ENCODE measurements around the gene ATP2B3. TPM values are rescaled to one million over a fixed set of nuclear protein-coding genes. Genes with fewer than 3 reads are reported as not detected.

Gene ATP2B3
- total RNA-seq, 2 experiments from 2014 or later = not detected

DNA sequence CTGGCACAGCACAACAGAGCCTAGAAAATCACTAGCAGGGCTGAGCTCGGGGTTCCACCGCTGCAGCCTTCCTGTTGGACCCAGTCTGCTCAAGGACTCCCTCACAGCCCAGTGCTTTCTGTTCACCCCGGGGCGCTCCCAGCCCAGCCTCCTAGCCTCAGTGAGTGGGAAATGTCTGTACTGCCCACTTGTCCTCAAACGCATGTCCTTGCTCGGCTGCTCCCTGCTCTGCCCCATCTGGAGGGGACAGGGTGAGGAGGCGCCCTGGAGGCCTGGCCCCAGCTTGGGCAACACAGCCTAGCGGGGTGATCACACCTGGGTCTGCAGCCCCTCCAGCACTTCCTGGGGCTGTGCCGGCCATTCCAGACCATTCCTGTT, 93.4 kb downstream of the ATP2B3 start:
- POLR2A ChIA-PET = no interaction called here
- TF ChIP-seq, protein P1, sequence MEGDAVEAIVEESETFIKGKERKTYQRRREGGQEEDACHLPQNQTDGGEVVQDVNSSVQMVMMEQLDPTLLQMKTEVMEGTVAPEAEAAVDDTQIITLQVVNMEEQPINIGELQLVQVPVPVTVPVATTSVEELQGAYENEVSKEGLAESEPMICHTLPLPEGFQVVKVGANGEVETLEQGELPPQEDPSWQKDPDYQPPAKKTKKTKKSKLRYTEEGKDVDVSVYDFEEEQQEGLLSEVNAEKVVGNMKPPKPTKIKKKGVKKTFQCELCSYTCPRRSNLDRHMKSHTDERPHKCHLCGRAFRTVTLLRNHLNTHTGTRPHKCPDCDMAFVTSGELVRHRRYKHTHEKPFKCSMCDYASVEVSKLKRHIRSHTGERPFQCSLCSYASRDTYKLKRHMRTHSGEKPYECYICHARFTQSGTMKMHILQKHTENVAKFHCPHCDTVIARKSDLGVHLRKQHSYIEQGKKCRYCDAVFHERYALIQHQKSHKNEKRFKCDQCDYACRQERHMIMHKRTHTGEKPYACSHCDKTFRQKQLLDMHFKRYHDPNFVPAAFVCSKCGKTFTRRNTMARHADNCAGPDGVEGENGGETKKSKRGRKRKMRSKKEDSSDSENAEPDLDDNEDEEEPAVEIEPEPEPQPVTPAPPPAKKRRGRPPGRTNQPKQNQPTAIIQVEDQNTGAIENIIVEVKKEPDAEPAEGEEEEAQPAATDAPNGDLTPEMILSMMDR (IDR thresholded peaks at IDR 0.05) = no peak
- no peak overlapping the region for H3K27ac Mint-ChIP-seq
- H3K4me1 Mint-ChIP-seq (ENCODE audit: low read depth) = peaks cover 6% of the 10 kb centered on the region
- no peaks in the 10 kb centered on the region for H3K9me3 Mint-ChIP-seq
- peak overlapping the region; percentile 60 for H3K4me3 Mint-ChIP-seq
- intact Hi-C loops (cut with micrococcal nuclease) = no loop called here
- DNase-seq (no peak), ATAC-seq (no peak)
- H3K27me3 Mint-ChIP-seq = no peaks in the 10 kb centered on the region
- no peaks in the 10 kb centered on the region for H3K36me3 Mint-ChIP-seq (ENCODE audit: low read depth)
- CTCF ChIA-PET = interaction anchor here (2.8 to 3.0 kb wide), 2 partner anchors 52 to 57 kb away, joined by 21 to 27 read pairs; no protein-coding TSS in a partner anchor

- H3K9me3 Mint-ChIP-seq = no peaks in the 10 kb centered on the region
Measured at GRCh38 chrX:153611298-153612095, 94.1 kb downstream of the ATP2B3 start.

GRCh38 chrX:153612413-153612812, 95.0 kb downstream of the ATP2B3 start:
- Mint-ChIP-seq H3K4me1 (ENCODE audit: low read depth) (peaks cover 6% of the 10 kb centered on the region), H3K9me3 (no peaks in the 10 kb centered on the region), H3K27ac (no peak overlapping the region), H3K4me3 (no peak overlapping the region), H3K36me3 (ENCODE audit: low read depth) (no peaks in the 10 kb centered on the region), H3K27me3 (no peaks in the 10 kb centered on the region)
- ChIA-PET POLR2A (no interaction called here), CTCF (interaction anchor here (2.0 kb wide), 1 partner anchor 56 kb away, joined by 6 read pairs; no protein-coding TSS in a partner anchor)
- TF ChIP-seq, protein P1 (IDR thresholded peaks at IDR 0.05) = no peak
- ATAC-seq = no peak
- DNase-seq = no peak
- intact Hi-C loops (cut with micrococcal nuclease) = no loop called here

More at GRCh38 chrX:153611298-153612095, 94.1 kb downstream of the ATP2B3 start:
- DNase-seq (no peak), ATAC-seq (no peak)
- Mint-ChIP-seq H3K27me3 (no peaks in the 10 kb centered on the region), H3K4me1 (ENCODE audit: low read depth) (peaks cover 6% of the 10 kb centered on the region), H3K27ac (no peak overlapping the region), H3K4me3 (no peak overlapping the region), H3K36me3 (ENCODE audit: low read depth) (no peaks in the 10 kb centered on the region)
- ChIA-PET CTCF (interaction anchor here (2.8 to 3.0 kb wide), 2 partner anchors 51 to 57 kb away, joined by 21 to 27 read pairs; no protein-coding TSS in a partner anchor), POLR2A (no interaction called here)
- TF ChIP-seq, protein P1 (IDR thresholded peaks at IDR 0.05) = no peak
- intact Hi-C loops (cut with micrococcal nuclease) = no loop called here

- intact Hi-C loops (cut with micrococcal nuclease) = no loop called here
- DNase-seq = no peak
- ChIA-PET CTCF (interaction anchor here (1.4 to 2.0 kb wide), 2 partner anchors 11 to 53 kb away, joined by 3 to 6 read pairs; no protein-coding TSS in a partner anchor), POLR2A (interaction anchor here (1.2 kb wide), 1 partner anchor 48 kb away, joined by 3 read pairs; no protein-coding TSS in a partner anchor)
- Mint-ChIP-seq H3K27ac (no peak overlapping the region), H3K4me1 (ENCODE audit: low read depth) (peaks cover 6% of the 10 kb centered on the region), H3K9me3 (no peaks in the 10 kb centered on the region), H3K27me3 (no peaks in the 10 kb centered on the region), H3K4me3 (no peak overlapping the region), H3K36me3 (ENCODE audit: low read depth) (no peaks in the 10 kb centered on the region)
- no peak for ATAC-seq
- TF ChIP-seq, protein P1 (IDR thresholded peaks at IDR 0.05) = no peak
Measured at GRCh38 chrX:153614818-153615217, 97.4 kb downstream of the ATP2B3 start.

- TF ChIP-seq, protein P1 (IDR thresholded peaks at IDR 0.05) = no peak
- Mint-ChIP-seq H3K4me1 (ENCODE audit: low read depth) (no peaks in the 10 kb centered on the region), H3K9me3 (no peaks in the 10 kb centered on the region), H3K27ac (no peak overlapping the region), H3K4me3 (no peak overlapping the region), H3K36me3 (ENCODE audit: low read depth) (no peaks in the 10 kb centered on the region), H3K27me3 (no peaks in the 10 kb centered on the region)
- intact Hi-C loops (cut with micrococcal nuclease) = no loop called here
- POLR2A ChIA-PET = no interaction called here
- ATAC-seq = no peak
- CTCF ChIA-PET = no interaction called here
- no peak for DNase-seq
Measured at GRCh38 chrX:153620576-153620975, 103.1 kb downstream of the ATP2B3 start.

Data from activated CD8-positive, alpha-beta T cell treated with anti-CD3 and anti-CD28 coated beads for 36 hours (primary cell).